MM.1S (cell line): Measurements from ENCODE around the gene SH3TC1.

Experiments used
- CTCF ChIP-seq: fragments of 300-600 bp; sonication (generic); IDR thresholded peaks from 2 replicates; pipeline ENCODE4 v1.5.1; 2016; ENCODE audit warnings: antibody characterized with exemption, low read length, mixed read lengths
- EZH2phosphoT487 ChIP-seq: fragments of 300-600 bp; sonication (generic); IDR thresholded peaks from 2 replicates; pipeline ENCODE4 v1.6.1; 2018; ENCODE audit warnings: antibody characterized with exemption, low read length

GRCh38 chr4:8258552-8259212 lies 59.6 kb downstream of the SH3TC1 start:
- TF ChIP-seq CTCF (no peak), EZH2phosphoT487 (no peak)
